ENCODE measurements around the gene CEND1. TPM values are rescaled to one million over a fixed set of nuclear protein-coding genes. Genes with fewer than 3 reads are reported as not detected.

CEND1 gene
- total RNA-seq, 1 experiment from 2014 or later, result 2.7 TPM

DNA sequence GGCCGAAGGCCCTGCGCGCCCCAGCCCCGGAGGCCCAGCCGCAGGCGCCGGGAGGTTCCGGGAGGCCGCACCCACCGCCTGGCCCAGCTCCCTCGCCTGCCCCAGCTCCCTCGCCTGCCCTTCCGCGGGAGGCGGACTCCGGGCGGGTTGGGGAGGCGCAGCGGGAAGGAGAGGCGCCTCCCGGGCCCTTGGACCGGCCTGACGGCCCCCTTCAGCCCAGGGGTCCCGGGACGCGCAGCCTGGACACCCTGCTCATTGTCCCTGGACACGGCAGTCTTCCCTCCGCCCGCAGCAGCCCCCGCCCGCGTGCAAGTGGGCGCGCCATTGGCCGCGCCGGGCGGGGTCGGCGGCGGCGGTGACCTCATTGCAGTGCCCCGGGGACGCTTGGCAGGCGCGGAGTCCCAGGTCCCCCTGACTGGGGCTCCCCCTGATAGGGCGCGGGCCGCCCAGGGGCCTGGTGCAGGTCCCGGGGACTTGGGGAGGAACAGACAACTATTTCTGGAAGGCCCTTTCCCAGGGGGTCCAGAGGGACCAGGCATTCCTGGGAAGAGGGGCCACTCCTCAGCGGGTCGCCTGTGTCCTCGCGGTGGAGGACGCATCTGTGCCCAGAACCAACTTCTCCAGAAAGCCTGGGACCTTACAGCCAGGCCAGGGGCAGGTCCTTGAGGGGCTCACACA is 43.4 kb upstream of the CEND1 start (continued):
- TF ChIP-seq PRDM15 (CRISPR knock-in tag; IDR thresholded peaks at IDR 0.05), result no peak
- TF ChIP-seq, protein P1, sequence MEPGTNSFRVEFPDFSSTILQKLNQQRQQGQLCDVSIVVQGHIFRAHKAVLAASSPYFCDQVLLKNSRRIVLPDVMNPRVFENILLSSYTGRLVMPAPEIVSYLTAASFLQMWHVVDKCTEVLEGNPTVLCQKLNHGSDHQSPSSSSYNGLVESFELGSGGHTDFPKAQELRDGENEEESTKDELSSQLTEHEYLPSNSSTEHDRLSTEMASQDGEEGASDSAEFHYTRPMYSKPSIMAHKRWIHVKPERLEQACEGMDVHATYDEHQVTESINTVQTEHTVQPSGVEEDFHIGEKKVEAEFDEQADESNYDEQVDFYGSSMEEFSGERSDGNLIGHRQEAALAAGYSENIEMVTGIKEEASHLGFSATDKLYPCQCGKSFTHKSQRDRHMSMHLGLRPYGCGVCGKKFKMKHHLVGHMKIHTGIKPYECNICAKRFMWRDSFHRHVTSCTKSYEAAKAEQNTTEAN (CRISPR knock-in tag; IDR thresholded peaks at IDR 0.05), result no peak

GRCh38 chr11:832529-833113 is 42.7 kb upstream of the CEND1 start, which contains the start of gene CD151:
CD151 (plus strand) TSS chr11:832952; CDS start chr11:836070, 3,118 bp downstream.
- ChIA-PET CTCF (interaction anchor here (0.6 to 7.7 kb wide), 4 partner anchors 10 to 92 kb away, joined by 3 to 82 read pairs (median 6); partner anchors contain the start of genes AP2A2, POLR2L and TSPAN4), POLR2A (interaction anchor here (0.9 to 3.8 kb wide), 4 partner anchors 10 to 23 kb away, joined by 3 to 35 read pairs (median 5); partner anchors contain the start of genes PNPLA2, POLR2L, RPLP2 and TSPAN4)
- H3K4me1 Mint-ChIP-seq, result peaks cover 39% of the 10 kb centered on the region
- TF ChIP-seq E2F5 (CRISPR knock-in tag; IDR thresholded peaks at IDR 0.05), result 0 out of 2 replicates have a peak, but pooled peaks have one; percentile 39
- TF ChIP-seq MLX (CRISPR knock-in tag; IDR thresholded peaks at IDR 0.05), result no peak
- TF ChIP-seq, protein P2, sequence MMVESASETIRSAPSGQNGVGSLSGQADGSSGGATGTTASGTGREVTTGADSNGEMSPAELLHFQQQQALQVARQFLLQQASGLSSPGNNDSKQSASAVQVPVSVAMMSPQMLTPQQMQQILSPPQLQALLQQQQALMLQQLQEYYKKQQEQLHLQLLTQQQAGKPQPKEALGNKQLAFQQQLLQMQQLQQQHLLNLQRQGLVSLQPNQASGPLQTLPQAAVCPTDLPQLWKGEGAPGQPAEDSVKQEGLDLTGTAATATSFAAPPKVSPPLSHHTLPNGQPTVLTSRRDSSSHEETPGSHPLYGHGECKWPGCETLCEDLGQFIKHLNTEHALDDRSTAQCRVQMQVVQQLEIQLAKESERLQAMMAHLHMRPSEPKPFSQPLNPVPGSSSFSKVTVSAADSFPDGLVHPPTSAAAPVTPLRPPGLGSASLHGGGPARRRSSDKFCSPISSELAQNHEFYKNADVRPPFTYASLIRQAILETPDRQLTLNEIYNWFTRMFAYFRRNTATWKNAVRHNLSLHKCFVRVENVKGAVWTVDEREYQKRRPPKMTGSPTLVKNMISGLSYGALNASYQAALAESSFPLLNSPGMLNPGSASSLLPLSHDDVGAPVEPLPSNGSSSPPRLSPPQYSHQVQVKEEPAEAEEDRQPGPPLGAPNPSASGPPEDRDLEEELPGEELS (CRISPR knock-in tag; IDR thresholded peaks at IDR 0.05), result no peak
- TF ChIP-seq, protein P3, sequence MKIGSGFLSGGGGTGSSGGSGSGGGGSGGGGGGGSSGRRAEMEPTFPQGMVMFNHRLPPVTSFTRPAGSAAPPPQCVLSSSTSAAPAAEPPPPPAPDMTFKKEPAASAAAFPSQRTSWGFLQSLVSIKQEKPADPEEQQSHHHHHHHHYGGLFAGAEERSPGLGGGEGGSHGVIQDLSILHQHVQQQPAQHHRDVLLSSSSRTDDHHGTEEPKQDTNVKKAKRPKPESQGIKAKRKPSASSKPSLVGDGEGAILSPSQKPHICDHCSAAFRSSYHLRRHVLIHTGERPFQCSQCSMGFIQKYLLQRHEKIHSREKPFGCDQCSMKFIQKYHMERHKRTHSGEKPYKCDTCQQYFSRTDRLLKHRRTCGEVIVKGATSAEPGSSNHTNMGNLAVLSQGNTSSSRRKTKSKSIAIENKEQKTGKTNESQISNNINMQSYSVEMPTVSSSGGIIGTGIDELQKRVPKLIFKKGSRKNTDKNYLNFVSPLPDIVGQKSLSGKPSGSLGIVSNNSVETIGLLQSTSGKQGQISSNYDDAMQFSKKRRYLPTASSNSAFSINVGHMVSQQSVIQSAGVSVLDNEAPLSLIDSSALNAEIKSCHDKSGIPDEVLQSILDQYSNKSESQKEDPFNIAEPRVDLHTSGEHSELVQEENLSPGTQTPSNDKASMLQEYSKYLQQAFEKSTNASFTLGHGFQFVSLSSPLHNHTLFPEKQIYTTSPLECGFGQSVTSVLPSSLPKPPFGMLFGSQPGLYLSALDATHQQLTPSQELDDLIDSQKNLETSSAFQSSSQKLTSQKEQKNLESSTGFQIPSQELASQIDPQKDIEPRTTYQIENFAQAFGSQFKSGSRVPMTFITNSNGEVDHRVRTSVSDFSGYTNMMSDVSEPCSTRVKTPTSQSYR (CRISPR knock-in tag; IDR thresholded peaks at IDR 0.05), result peak; percentile 87; the same call in 1 of the 2 replicates
- TF ChIP-seq MAX (CRISPR knock-in tag; IDR thresholded peaks at IDR 0.05), result peak; percentile 16; the same call in 1 of the 2 replicates
- no peak for TF ChIP-seq OVOL2 (CRISPR knock-in tag; IDR thresholded peaks at IDR 0.05; ENCODE audit: borderline replicate concordance)
- TF ChIP-seq FOXK1 (CRISPR knock-in tag; IDR thresholded peaks at IDR 0.05), result 0 out of 2 replicates have a peak, but pooled peaks have one; percentile 36
- TF ChIP-seq SP1 (CRISPR knock-in tag; conservative IDR thresholded peaks at IDR 0.05), result peak; percentile 49; the same call in 1 of the 2 replicates
- TF ChIP-seq ZNF423 (CRISPR knock-in tag; IDR thresholded peaks at IDR 0.05), result no peak
- H3K27me3 Mint-ChIP-seq (ENCODE audit: low read depth), result peaks cover 31% of the 10 kb centered on the region
- H3K9me3 Mint-ChIP-seq, result no peaks in the 10 kb centered on the region
- H3K27ac Mint-ChIP-seq, result no peak within 1 kb of the TSS
- ATAC-seq, result peak; percentile 33
- peak; percentile 70 for DNase-seq (ENCODE audit: low spot score)
- H3K36me3 Mint-ChIP-seq, result no peaks in the 10 kb centered on the region
- H3K4me3 Mint-ChIP-seq, result peak within 1 kb of the TSS; percentile 73

Data from WTC11 (cell line).